ENCODE data around the gene C2orf68. TPM values are rescaled to one million over a fixed set of nuclear protein-coding genes. Genes with fewer than 3 reads are reported as not detected.
"Not testable (repeated sequence)": the region's sequence is repeated elsewhere in the genome, so short reads cannot be mapped to it uniquely, and the experiment has no call there.

Gene C2orf68
- total and polyA plus RNA-seq, 7 donors: 10.6 to 23.0 (median 13.0) TPM

GRCh38 chr2:85659324-85659981, 47.6 kb upstream of the C2orf68 start:
- Histone ChIP-seq H3K36me3 (peaks cover 0 to 23% (median 0%) of the 10 kb centered on the region in 4 donors), H3K27me3 (no peaks in the 10 kb centered on the region), H3K9me3 (no peaks in the 10 kb centered on the region), H3K4me3 (no peak overlapping the region), H3K4me1 (peaks cover 0 to 3% (median 0%) of the 10 kb centered on the region in 4 donors), H3K27ac (no peak overlapping the region)
- DNase-seq: peak; percentile 61
- TF ChIP-seq EP300 (IDR thresholded peaks at IDR 0.05) (no peak), POLR2AphosphoS5 (IDR thresholded peaks at IDR 0.05) (no peak), CTCF (IDR thresholded peaks at IDR 0.05) (no peak), POLR2A (IDR thresholded peaks at IDR 0.05) (no peak)
- WGBS, 2 donors: 86 to 92% methylated on average over 13 of the region's 13 CpGs
- intact Hi-C loops (cut with DNase I): no loop called here

GRCh38 chr2:85657399-85657798, 45.5 kb upstream of the C2orf68 start:
- H3K27me3 ChIP-seq; H3K27ac ChIP-seq; H3K9me3 ChIP-seq; H3K4me3 ChIP-seq; DNase-seq; H3K4me1 ChIP-seq; intact Hi-C loops (cut with DNase I): not testable (repeated sequence)
- H3K36me3 ChIP-seq: peaks cover 0 to 34% (median 0%) of the 10 kb centered on the region in 4 donors
- WGBS, 2 donors: 96 to 98% methylated on average over 4 of the region's 4 CpGs

- intact Hi-C loops (cut with DNase I): no loop called here
- no peaks in the 10 kb centered on the region for H3K4me1 ChIP-seq
Measured at GRCh38 chr2:85656468-85656867, 44.6 kb upstream of the C2orf68 start.

GRCh38 chr2:85655961-85656417, 44.1 kb upstream of the C2orf68 start:
- no peaks in the 10 kb centered on the region for H3K9me3 ChIP-seq
- H3K4me3 ChIP-seq: no peak overlapping the region
- TF ChIP-seq POLR2A (IDR thresholded peaks at IDR 0.05): no peak
- no peak for TF ChIP-seq EP300 (IDR thresholded peaks at IDR 0.05)
- no peak for TF ChIP-seq CTCF (IDR thresholded peaks at IDR 0.05)
- TF ChIP-seq POLR2AphosphoS5 (IDR thresholded peaks at IDR 0.05): no peak
- no peaks in the 10 kb centered on the region for H3K27me3 ChIP-seq
- peaks cover 0 to 45% (median 0%) of the 10 kb centered on the region in 4 donors for H3K36me3 ChIP-seq
- H3K27ac ChIP-seq: no peak overlapping the region
- no peak for DNase-seq
- intact Hi-C loops (cut with DNase I): no loop called here
- WGBS, 2 donors: 90 to 93% methylated on average over 7 of the region's 7 CpGs
- H3K4me1 ChIP-seq: no peaks in the 10 kb centered on the region

More at GRCh38 chr2:85656468-85656867, 44.6 kb upstream of the C2orf68 start:
- Histone ChIP-seq H3K27me3 (no peaks in the 10 kb centered on the region), H3K4me3 (no peak overlapping the region), H3K36me3 (peaks cover 0 to 43% (median 0%) of the 10 kb centered on the region in 4 donors), H3K9me3 (no peaks in the 10 kb centered on the region), H3K27ac (no peak overlapping the region)
- DNase-seq: no peak
- 91 to 93% methylated on average over 3 of the region's 3 CpGs for WGBS, 2 donors
- TF ChIP-seq EP300 (IDR thresholded peaks at IDR 0.05) (no peak), CTCF (IDR thresholded peaks at IDR 0.05) (no peak), POLR2A (IDR thresholded peaks at IDR 0.05) (no peak), POLR2AphosphoS5 (IDR thresholded peaks at IDR 0.05) (no peak)

GRCh38 chr2:85653996-85654395, 42.1 kb upstream of the C2orf68 start:
- TF ChIP-seq EP300 (IDR thresholded peaks at IDR 0.05): no peak
- no peak for TF ChIP-seq POLR2AphosphoS5 (IDR thresholded peaks at IDR 0.05)
- TF ChIP-seq CTCF (IDR thresholded peaks at IDR 0.05): no peak
- no peak for TF ChIP-seq POLR2A (IDR thresholded peaks at IDR 0.05)
- no peak for DNase-seq
- H3K27me3 ChIP-seq: no peaks in the 10 kb centered on the region
- no peak overlapping the region for H3K4me3 ChIP-seq
- no peaks in the 10 kb centered on the region for H3K9me3 ChIP-seq
- peaks cover 7 to 65% (median 12%) of the 10 kb centered on the region in 4 donors for H3K36me3 ChIP-seq
- no peaks in the 10 kb centered on the region for H3K4me1 ChIP-seq
- intact Hi-C loops (cut with DNase I): no loop called here
- WGBS, 2 donors: 78 to 88% methylated on average over 3 of the region's 3 CpGs
- no peak overlapping the region for H3K27ac ChIP-seq
